Astrocyte (in vitro differentiated cells and primary cell): ENCODE data around the gene APBB1. TPM values are rescaled to one million over a fixed set of nuclear protein-coding genes. Genes with fewer than 3 reads are reported as not detected.
A peak's percentile ranks its signal among the peaks of the same experiment; 100 is the strongest.

Experiments
- DNase-seq: peaks from one replicate; pipeline ENCODE4 v3.0.0-alpha.2; 2010; ENCODE audit warnings: low read depth
- FAIRE-seq: peaks from 2 replicates; lab custom pipeline; 2011; peaks lifted over from hg19 to GRCh38; lab: Jason Lieb, UNC
- H2AFZ ChIP-seq: 2 replicates; pipeline ENCODE4 v1.6.0; 2012; ENCODE audit warnings: low read depth, low read length, inconsistent platforms
- H3K27ac ChIP-seq: 2 replicates; pipeline ENCODE4 v1.5.1; 2011; ENCODE audit warnings: low read depth, low read length, inconsistent platforms
- H3K27me3 ChIP-seq: 2 replicates; pipeline ENCODE4 v1.6.0; 2011; ENCODE audit warnings: low read length, inconsistent platforms; ENCODE audit not compliant: insufficient read depth
- H3K36me3 ChIP-seq: 2 replicates; pipeline ENCODE4 v1.5.1; 2011; ENCODE audit warnings: low read length, inconsistent platforms; ENCODE audit not compliant: insufficient read depth
- H3K4me1 ChIP-seq: 2 replicates; pipeline ENCODE4 v1.5.1; 2011; ENCODE audit warnings: low read length, inconsistent platforms; ENCODE audit not compliant: insufficient read depth
- H3K4me2 ChIP-seq: 2 replicates; pipeline ENCODE4 v1.6.0; 2012; ENCODE audit warnings: low read length, inconsistent platforms
- H3K4me3 ChIP-seq: 2 replicates; pipeline ENCODE4 v1.5.1; 2011; ENCODE audit warnings: low read depth, mild to moderate bottlenecking, low read length, inconsistent platforms; ENCODE audit not compliant: insufficient read depth
- H3K79me2 ChIP-seq: 2 replicates; pipeline ENCODE4 v1.6.0; 2012; ENCODE audit warnings: mild to moderate bottlenecking, low read length, inconsistent platforms; ENCODE audit not compliant: insufficient read depth
- H3K9ac ChIP-seq: 2 replicates; pipeline ENCODE4 v1.6.0; 2012; ENCODE audit warnings: mild to moderate bottlenecking, low read length, inconsistent platforms
- H3K9me3 ChIP-seq: 2 replicates; pipeline ENCODE4 v1.5.1; 2012; ENCODE audit warnings: low read depth, mild to moderate bottlenecking, low read length, inconsistent platforms; ENCODE audit not compliant: insufficient read depth
- H4K20me1 ChIP-seq: 2 replicates; pipeline ENCODE4 v1.6.0; 2012; ENCODE audit warnings: low read length, inconsistent platforms; ENCODE audit not compliant: insufficient read depth
- H3K27ac Mint-ChIP-seq: one replicate; pipeline ENCODE4 v1.8.0; 2021; ENCODE audit warnings: mild to moderate bottlenecking, mixed read lengths; ENCODE audit not compliant: unreplicated experiment
- H3K27me3 Mint-ChIP-seq: one replicate; pipeline ENCODE4 v1.8.0; 2021; ENCODE audit warnings: low read depth, mixed read lengths; ENCODE audit not compliant: unreplicated experiment
- H3K36me3 Mint-ChIP-seq: one replicate; pipeline ENCODE4 v1.8.0; 2021; ENCODE audit warnings: low read depth, mixed read lengths; ENCODE audit not compliant: unreplicated experiment
- H3K4me1 Mint-ChIP-seq: one replicate; pipeline ENCODE4 v1.8.0; 2021; ENCODE audit warnings: low read depth, mixed read lengths; ENCODE audit not compliant: unreplicated experiment
- H3K4me3 Mint-ChIP-seq: one replicate; pipeline ENCODE4 v1.8.0; 2021; ENCODE audit warnings: mild to moderate bottlenecking, moderate library complexity, mixed read lengths; ENCODE audit not compliant: unreplicated experiment
- H3K9me3 Mint-ChIP-seq: one replicate; pipeline ENCODE4 v1.8.0; 2021; ENCODE audit warnings: mild to moderate bottlenecking, mixed read lengths; ENCODE audit not compliant: unreplicated experiment
- EZH2 ChIP-seq: IDR thresholded peaks from 2 replicates; pipeline ENCODE4 v1.6.1; 2012; ENCODE audit warnings: mild to moderate bottlenecking, low read length, inconsistent platforms; ENCODE audit not compliant: insufficient read depth
- total RNA-seq: library from RNA; stranded (reverse); gene quantifications from 2 replicates; pipeline ENCODE4 v1.2.1, GENCODE V29; 2021
- TF ChIP-seq, protein P1 (sequence below): IDR thresholded peaks from 2 replicates; pipeline ENCODE4 v1.5.1; 2011; ENCODE audit warnings: low read depth, mild to moderate bottlenecking, inconsistent platforms, low read length, moderate library complexity; ENCODE audit not compliant: insufficient read depth

Gene APBB1
- total RNA-seq, 1 donor from 2014 or later: 36.3 TPM

DNA sequence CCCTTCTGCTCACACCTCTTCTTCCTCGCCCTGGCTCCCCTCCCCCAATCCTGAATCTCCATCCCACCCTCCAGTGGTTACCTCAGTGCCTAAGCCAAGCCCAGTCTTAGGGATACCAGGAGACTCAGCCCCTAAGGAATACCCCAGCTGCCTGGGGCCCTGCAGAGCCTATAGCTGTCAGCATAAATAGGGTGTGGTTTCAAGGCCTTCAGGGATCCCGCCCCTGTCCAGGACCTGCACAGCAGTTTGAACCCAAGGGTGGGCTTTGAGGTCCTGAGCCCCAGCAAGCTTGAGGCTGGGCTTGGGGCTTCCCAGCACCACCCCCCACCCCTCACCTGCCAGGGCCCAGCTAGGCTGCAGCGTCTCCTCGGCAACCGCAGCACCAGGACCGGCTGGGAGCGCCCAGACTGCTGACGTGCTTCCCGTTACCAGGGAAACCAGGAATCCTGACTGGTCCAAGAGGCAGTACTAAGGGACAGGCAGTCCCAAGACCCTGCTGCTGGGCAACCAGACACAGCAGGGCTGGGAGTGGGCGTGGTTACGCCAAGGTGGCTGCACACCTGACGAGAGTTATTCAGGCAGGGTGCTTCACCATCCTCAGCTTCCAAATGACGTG lies 13.7 kb downstream of the APBB1 start:
- Histone ChIP-seq H3K36me3 (no peaks in the 10 kb centered on the region), H3K9ac (no peak overlapping the region), H3K9me3 (no peaks in the 10 kb centered on the region), H3K27ac (no peak overlapping the region), H3K4me1 (peaks cover 15% of the 10 kb centered on the region), H2AFZ (no peak overlapping the region), H4K20me1 (peaks cover 32% of the 10 kb centered on the region), H3K4me2 (no peak overlapping the region), H3K79me2 (no peaks in the 10 kb centered on the region), H3K27me3 (no peaks in the 10 kb centered on the region), H3K4me3 (no peak overlapping the region)
- peak; percentile 25 for DNase-seq
- Mint-ChIP-seq H3K36me3 (peaks cover 16% of the 10 kb centered on the region), H3K4me3 (no peak overlapping the region), H3K27me3 (peaks cover 3% of the 10 kb centered on the region), H3K4me1 (peaks cover 15% of the 10 kb centered on the region), H3K9me3 (no peaks in the 10 kb centered on the region), H3K27ac (no peak overlapping the region)
- FAIRE-seq: no peak
- TF ChIP-seq, protein P1, sequence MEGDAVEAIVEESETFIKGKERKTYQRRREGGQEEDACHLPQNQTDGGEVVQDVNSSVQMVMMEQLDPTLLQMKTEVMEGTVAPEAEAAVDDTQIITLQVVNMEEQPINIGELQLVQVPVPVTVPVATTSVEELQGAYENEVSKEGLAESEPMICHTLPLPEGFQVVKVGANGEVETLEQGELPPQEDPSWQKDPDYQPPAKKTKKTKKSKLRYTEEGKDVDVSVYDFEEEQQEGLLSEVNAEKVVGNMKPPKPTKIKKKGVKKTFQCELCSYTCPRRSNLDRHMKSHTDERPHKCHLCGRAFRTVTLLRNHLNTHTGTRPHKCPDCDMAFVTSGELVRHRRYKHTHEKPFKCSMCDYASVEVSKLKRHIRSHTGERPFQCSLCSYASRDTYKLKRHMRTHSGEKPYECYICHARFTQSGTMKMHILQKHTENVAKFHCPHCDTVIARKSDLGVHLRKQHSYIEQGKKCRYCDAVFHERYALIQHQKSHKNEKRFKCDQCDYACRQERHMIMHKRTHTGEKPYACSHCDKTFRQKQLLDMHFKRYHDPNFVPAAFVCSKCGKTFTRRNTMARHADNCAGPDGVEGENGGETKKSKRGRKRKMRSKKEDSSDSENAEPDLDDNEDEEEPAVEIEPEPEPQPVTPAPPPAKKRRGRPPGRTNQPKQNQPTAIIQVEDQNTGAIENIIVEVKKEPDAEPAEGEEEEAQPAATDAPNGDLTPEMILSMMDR: no peak
- TF ChIP-seq EZH2: no peak

DNA sequence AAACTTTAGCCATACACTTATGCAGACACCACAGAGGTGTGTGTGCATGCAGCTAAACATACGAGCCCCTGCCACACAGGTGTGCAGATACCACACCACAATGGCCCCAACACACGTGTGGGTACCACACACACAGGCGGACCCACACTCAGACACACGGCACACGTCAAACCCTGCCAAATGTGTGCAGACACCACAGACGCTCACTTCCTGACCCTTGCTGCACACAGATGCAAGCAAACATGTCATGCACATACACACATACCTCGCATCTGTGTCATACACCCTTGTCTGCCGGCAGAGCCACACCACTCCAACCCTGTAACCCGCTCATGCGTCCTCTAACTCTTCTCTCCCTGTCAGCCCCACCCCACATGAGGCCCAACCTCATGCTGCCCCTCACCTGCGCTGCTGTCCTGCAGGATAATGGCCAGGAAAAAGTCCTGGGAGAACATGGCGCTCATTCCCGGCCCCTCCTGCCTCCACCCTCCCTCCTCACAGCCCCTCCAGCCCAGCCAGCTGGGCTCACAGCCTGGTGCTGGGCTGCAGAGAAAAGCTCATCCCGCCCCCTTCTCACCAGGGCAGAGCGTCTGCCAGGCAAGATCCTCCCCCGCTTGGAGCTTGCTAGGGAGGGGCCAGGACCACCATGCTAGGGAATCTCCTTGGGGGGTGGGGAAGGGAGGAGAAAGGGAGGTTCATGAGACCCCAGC lies 14.4 kb downstream of the APBB1 start:
- Mint-ChIP-seq H3K9me3 (no peaks in the 10 kb centered on the region), H3K27me3 (peaks cover 3% of the 10 kb centered on the region), H3K36me3 (peaks cover 15% of the 10 kb centered on the region), H3K27ac (no peak overlapping the region), H3K4me3 (no peak overlapping the region), H3K4me1 (peaks cover 15% of the 10 kb centered on the region)
- Histone ChIP-seq H3K4me1 (peaks cover 15% of the 10 kb centered on the region), H3K36me3 (no peaks in the 10 kb centered on the region), H4K20me1 (peaks cover 32% of the 10 kb centered on the region), H3K4me2 (peak overlapping the region; percentile 5), H3K79me2 (no peaks in the 10 kb centered on the region), H3K27ac (no peak overlapping the region), H3K4me3 (no peak overlapping the region), H2AFZ (no peak overlapping the region), H3K27me3 (no peaks in the 10 kb centered on the region), H3K9ac (no peak overlapping the region), H3K9me3 (no peaks in the 10 kb centered on the region)
- no peak for TF ChIP-seq EZH2
- TF ChIP-seq, protein P1: no peak
- FAIRE-seq (no peak), DNase-seq (peak; percentile 23)

DNA sequence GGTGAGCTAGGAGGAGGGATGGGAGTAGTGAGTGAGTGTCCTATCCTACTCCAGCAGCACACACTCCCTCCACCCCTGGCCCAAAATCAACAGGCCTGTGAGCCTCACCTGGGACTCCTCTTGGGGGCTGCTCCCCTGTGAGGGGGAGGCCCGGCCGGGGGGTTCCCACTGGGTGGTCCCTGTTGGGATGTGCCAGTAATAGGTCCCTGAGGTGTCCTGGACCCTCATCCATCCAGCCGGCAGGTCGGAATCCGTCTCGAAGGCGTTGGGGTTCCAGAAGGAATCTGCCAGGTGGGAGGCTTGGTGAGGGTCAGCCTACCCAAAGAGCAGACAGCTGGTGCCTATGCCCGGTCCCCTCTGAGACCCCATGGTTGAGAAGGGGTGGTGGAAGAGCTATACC lies 15.4 kb downstream of the APBB1 start:
- Mint-ChIP-seq H3K36me3 (peaks cover 21% of the 10 kb centered on the region), H3K27me3 (peaks cover 3% of the 10 kb centered on the region), H3K4me1 (peaks cover 15% of the 10 kb centered on the region), H3K27ac (no peak overlapping the region), H3K4me3 (no peak overlapping the region), H3K9me3 (no peaks in the 10 kb centered on the region)
- Histone ChIP-seq H3K9me3 (no peaks in the 10 kb centered on the region), H4K20me1 (peaks cover 32% of the 10 kb centered on the region), H3K4me3 (no peak overlapping the region), H3K27ac (no peak overlapping the region), H3K79me2 (no peaks in the 10 kb centered on the region), H3K9ac (no peak overlapping the region), H3K27me3 (no peaks in the 10 kb centered on the region), H3K4me1 (peaks cover 15% of the 10 kb centered on the region), H3K36me3 (no peaks in the 10 kb centered on the region), H3K4me2 (no peak overlapping the region), H2AFZ (no peak overlapping the region)
- no peak for DNase-seq
- FAIRE-seq: no peak
- TF ChIP-seq EZH2: no peak
- TF ChIP-seq, protein P1: no peak
